H9 (cell line): ENCODE measurements around the gene C3orf20. TPM values are rescaled to one million over a fixed set of nuclear protein-coding genes. Genes with fewer than 3 reads are reported as not detected.

Experiments used
- DNase-seq: peaks from one replicate; pipeline ENCODE4 v3.0.0-alpha.2; 2017
- H2AFZ ChIP-seq: one replicate; pipeline ENCODE4 v1.6.1; 2013; ENCODE audit warnings: mild to moderate bottlenecking, low read length, control low read depth, moderate library complexity
- H2AK5ac ChIP-seq: 2 replicates; pipeline ENCODE4 v1.6.1; 2013; ENCODE audit warnings: low read length, control low read depth, mixed read lengths; ENCODE audit not compliant: insufficient read length
- H2BK120ac ChIP-seq: one replicate; pipeline ENCODE4 v1.6.1; 2013; ENCODE audit warnings: low read depth, mild to moderate bottlenecking, low read length, control low read depth, inconsistent platforms; ENCODE audit not compliant: poor library complexity, severe bottlenecking
- H2BK12ac ChIP-seq: 2 replicates; pipeline ENCODE4 v1.6.1; 2013; ENCODE audit warnings: low read length, control low read depth, mixed read lengths, low read depth; ENCODE audit not compliant: insufficient read length
- H2BK15ac ChIP-seq: 2 replicates; pipeline ENCODE4 v1.6.1; 2013; ENCODE audit warnings: low read depth, low read length, control low read depth
- H2BK20ac ChIP-seq: one replicate; pipeline ENCODE4 v1.6.1; 2013; ENCODE audit warnings: low read depth, mild to moderate bottlenecking, low read length, control low read depth, inconsistent platforms; ENCODE audit not compliant: poor library complexity, severe bottlenecking
- H2BK5ac ChIP-seq: 2 replicates; pipeline ENCODE4 v1.6.1; 2013; ENCODE audit warnings: low read length, control low read depth, mixed read lengths; ENCODE audit not compliant: insufficient read length
- H3K14ac ChIP-seq: 2 replicates; pipeline ENCODE4 v1.6.1; 2013; ENCODE audit warnings: low read length, control low read depth; ENCODE audit not compliant: insufficient read depth
- H3K18ac ChIP-seq: 2 replicates; pipeline ENCODE4 v1.6.1; 2013; ENCODE audit warnings: low read depth, mild to moderate bottlenecking, mixed read lengths, low read length, control low read depth; ENCODE audit not compliant: insufficient read length
- H3K23ac ChIP-seq: 2 replicates; pipeline ENCODE4 v1.6.1; 2013; ENCODE audit warnings: low read length, control low read depth, mixed read lengths, low read depth; ENCODE audit not compliant: insufficient read length
- H3K23me2 ChIP-seq: 2 replicates; pipeline ENCODE4 v1.6.1; 2013; ENCODE audit warnings: low read depth, mild to moderate bottlenecking, mixed read lengths, low read length, control low read depth; ENCODE audit not compliant: insufficient read length, poor library complexity, severe bottlenecking
- H3K27ac ChIP-seq: 2 replicates; pipeline ENCODE4 v1.5.1; 2013; ENCODE audit warnings: low read length, control low read depth, mixed read lengths, low read depth; ENCODE audit not compliant: insufficient read length
- H3K27me3 ChIP-seq: 2 replicates; pipeline ENCODE4 v1.6.1; 2013; ENCODE audit warnings: low read length, control low read depth, inconsistent platforms; ENCODE audit not compliant: insufficient read depth
- H3K4ac ChIP-seq: 2 replicates; pipeline ENCODE4 v1.6.1; 2013; ENCODE audit warnings: low read depth, mild to moderate bottlenecking, control low read depth, inconsistent platforms, low read length, moderate library complexity
- H3K4me1 ChIP-seq: 2 replicates; pipeline ENCODE4 v1.6.1; 2013; ENCODE audit warnings: low read length, control low read depth, inconsistent platforms; ENCODE audit not compliant: insufficient read depth
- H3K4me2 ChIP-seq: 2 replicates; pipeline ENCODE4 v1.6.1; 2013; ENCODE audit warnings: low read length, control low read depth, mixed read lengths; ENCODE audit not compliant: insufficient read length, insufficient read depth
- H3K56ac ChIP-seq: 2 replicates; pipeline ENCODE4 v1.6.1; 2013; ENCODE audit warnings: low read depth, mild to moderate bottlenecking, mixed read lengths, low read length, control low read depth; ENCODE audit not compliant: insufficient read length
- H3K79me1 ChIP-seq: 2 replicates; pipeline ENCODE4 v1.6.1; 2013; ENCODE audit warnings: low read depth, mild to moderate bottlenecking, moderate library complexity, low read length, control low read depth, inconsistent platforms; ENCODE audit not compliant: insufficient read depth, poor library complexity, severe bottlenecking
- H3K79me2 ChIP-seq: 2 replicates; pipeline ENCODE4 v1.6.1; 2013; ENCODE audit warnings: low read length, control low read depth, inconsistent platforms; ENCODE audit not compliant: insufficient read depth
- H3K9ac ChIP-seq: 2 replicates; pipeline ENCODE4 v1.6.1; 2013; ENCODE audit warnings: low read length, control low read depth, mixed read lengths; ENCODE audit not compliant: insufficient read length; ENCODE audit errors: extremely low read depth
- H3K9me3 ChIP-seq: one replicate; pipeline ENCODE4 v1.6.1; 2013; ENCODE audit warnings: low read depth, low read length, inconsistent platforms; ENCODE audit not compliant: control insufficient read depth
- H3T11ph ChIP-seq: one replicate; pipeline ENCODE4 v1.6.1; 2013; ENCODE audit warnings: mild to moderate bottlenecking, low read length, control low read depth, inconsistent platforms
- H4K20me1 ChIP-seq: one replicate; pipeline ENCODE4 v1.6.1; 2013; ENCODE audit not compliant: control insufficient read depth, insufficient read length, insufficient read depth
- H4K5ac ChIP-seq: 2 replicates; pipeline ENCODE4 v1.6.1; 2013; ENCODE audit warnings: low read depth, mild to moderate bottlenecking, mixed read lengths, low read length, control low read depth; ENCODE audit not compliant: insufficient read length
- H4K8ac ChIP-seq: replicated peaks from 2 replicates; pipeline ENCODE4 v1.6.1; 2013; ENCODE audit warnings: low read length, control low read depth, mixed read lengths, low read depth; ENCODE audit not compliant: insufficient read length
- H4K91ac ChIP-seq: 2 replicates; pipeline ENCODE4 v1.6.1; 2013; ENCODE audit warnings: low read depth, mild to moderate bottlenecking, moderate library complexity, mixed read lengths, low read length, control low read depth; ENCODE audit not compliant: insufficient read length
- H3K27ac Mint-ChIP-seq, 3 experiments: 2 replicates in 2 of 3; 3 replicates in 1 of 3; pipeline ENCODE4 v1.8.0; 2020 to 2021; ENCODE audit warnings: mixed read lengths in 3 of 3, mild to moderate bottlenecking in 1 of 3, moderate library complexity in 1 of 3
- H3K27me3 Mint-ChIP-seq: 2 replicates; pipeline ENCODE4 v1.8.0; 2021; ENCODE audit warnings: low read depth, mild to moderate bottlenecking, moderate library complexity, mixed read lengths
- H3K36me3 Mint-ChIP-seq, 3 experiments: 2 replicates in 2 of 3; 3 replicates in 1 of 3; pipeline ENCODE4 v1.8.0; 2020 to 2021; ENCODE audit warnings: low read depth in 3 of 3, mixed read lengths in 3 of 3; ENCODE audit not compliant: insufficient read depth in 1 of 3
- H3K4me1 Mint-ChIP-seq, 2 experiments: 2 replicates each; pipeline ENCODE4 v1.8.0; 2020; ENCODE audit warnings: mixed read lengths in 2 of 2
- H3K4me3 Mint-ChIP-seq, 2 experiments: 2 replicates in 1 of 2; 3 replicates in 1 of 2; pipeline ENCODE4 v1.8.0; 2020 to 2021; ENCODE audit warnings: mild to moderate bottlenecking in 2 of 2, mixed read lengths in 2 of 2, moderate library complexity in 1 of 2
- H3K9me3 Mint-ChIP-seq, 2 experiments: 2 replicates in 1 of 2; 3 replicates in 1 of 2; pipeline ENCODE4 v1.8.0; 2020; ENCODE audit warnings: mild to moderate bottlenecking in 2 of 2, mixed read lengths in 2 of 2, moderate library complexity in 1 of 2
- CTCF ChIP-seq: fragments of 200-600 bp; sonication (generic); conservative IDR thresholded peaks from 3 replicates; pipeline ENCODE4 v1.8.0; 2021; ENCODE audit warnings: antibody characterized with exemption, mild to moderate bottlenecking
- WGBS: extraction: QIAGEN DNeasy Blood & Tissue Kit; methylation state at CpG from one replicate; pipeline ENCODE4 v1.1.7; 2013; ENCODE audit warnings: missing lambda C conversion rate, low lambda C conversion rate, mixed read lengths; ENCODE audit not compliant: insufficient read length; ENCODE audit errors: extremely low coverage; 5-methylcytosine and 5-hydroxymethylcytosine counted together
- total RNA-seq: library from RNA; stranded (reverse); gene quantifications from 2 replicates; pipeline ENCODE4 v1.2.1, GENCODE V29; 2021

The C3orf20 gene
- total RNA-seq, 1 experiment from 2014 or later = not detected

- Histone ChIP-seq H2BK120ac (no peak overlapping the region), H4K20me1 (no peaks in the 10 kb centered on the region), H3K4ac (no peak overlapping the region), H3K23me2 (no peaks in the 10 kb centered on the region), H3K4me2 (no peak overlapping the region), H4K5ac (no peak overlapping the region), H3K23ac (no peak overlapping the region), H3K27me3 (no peaks in the 10 kb centered on the region), H3K56ac (no peak overlapping the region), H3K18ac (no peak overlapping the region), H3K27ac (no peak overlapping the region), H4K8ac (no peak overlapping the region), H2AFZ (no peak overlapping the region), H2BK5ac (no peak overlapping the region), H4K91ac (no peak overlapping the region), H3K79me2 (no peaks in the 10 kb centered on the region), H3K9me3 (no peaks in the 10 kb centered on the region), H2BK20ac (no peak overlapping the region), H3K79me1 (no peaks in the 10 kb centered on the region), H3K14ac (no peak overlapping the region), H3T11ph (no peak overlapping the region), H2BK12ac (no peak overlapping the region), H2AK5ac (no peak overlapping the region), H3K9ac (no peak overlapping the region), H3K4me1 (no peaks in the 10 kb centered on the region; the same call in 1 of the 2 replicates), H2BK15ac (no peak overlapping the region)
- Mint-ChIP-seq H3K27me3 (peaks cover 29% of the 10 kb centered on the region), H3K4me3 (no peak overlapping the region), H3K4me1 (peaks cover 14 to 26% of the 10 kb centered on the region in 2 experiments), H3K9me3 (no peaks in the 10 kb centered on the region), H3K36me3 (no peaks in the 10 kb centered on the region; a peak in 1 of 7 replicates), H3K27ac (no peak overlapping the region)
- no peak for DNase-seq
- no peak for TF ChIP-seq CTCF
- no CpG with 5 or more reads among the region's 7 CpGs for WGBS
These were observed 112.7 kb downstream of the C3orf20 start for GRCh38 chr3:14787630-14788029.
